Peyer's patch (tissue), 4 donors: ENCODE data around the gene FNBP1. TPM values are rescaled to one million over a fixed set of nuclear protein-coding genes. Genes with fewer than 3 reads are reported as not detected.

Experiments used
- DNase-seq, 3 donors: peaks; one replicate each; pipeline ENCODE4 v3.0.0-alpha.2; 2017 to 2019
- H3K27ac ChIP-seq, 4 donors: fragments of 200-600 bp; sonication (generic); one replicate each; pipeline ENCODE4 v1.5.1; 2016 to 2019
- H3K27me3 ChIP-seq, 2 donors: fragments of 200-600 bp; sonication (generic); one replicate each; pipeline ENCODE4 v1.5.1; 2019
- H3K36me3 ChIP-seq, 3 donors: fragments of 200-600 bp; sonication (generic); one replicate each; pipeline ENCODE4 v1.5.1; 2016 to 2019
- H3K4me1 ChIP-seq, 4 donors: fragments of 200-600 bp; sonication (generic); one replicate each; pipeline ENCODE4 v1.5.1; 2016 to 2019
- H3K4me3 ChIP-seq, 4 donors: fragments of 200-600 bp; sonication (generic); 1 replicate in 3 of 4; 2 replicates in 1 of 4; pipeline ENCODE4 v1.5.1; 2016 to 2019; ENCODE audit warnings: mild to moderate bottlenecking in 1 of 4
- H3K9me3 ChIP-seq, 4 donors: fragments of 200-600 bp; sonication (generic); one replicate each; pipeline ENCODE4 v1.5.1; 2016 to 2019; ENCODE audit warnings: mild to moderate bottlenecking in 1 of 4
- CTCF ChIP-seq, 6 experiments: fragments of 450-650 bp in 4 of 6; fragments of 200-600 bp in 2 of 6; sonication (generic) in 1 of 6; IDR thresholded peaks; one replicate each; pipeline ENCODE4 v1.5.1; 2017 to 2019; ENCODE audit warnings: antibody characterized with exemption in 6 of 6, mild to moderate bottlenecking in 3 of 6, moderate library complexity in 1 of 6
- POLR2A ChIP-seq, 2 donors: fragments of 450-650 bp; IDR thresholded peaks; one replicate each; pipeline ENCODE4 v1.5.1; 2017; ENCODE audit warnings: antibody characterized with exemption in 2 of 2, mild to moderate bottlenecking in 2 of 2, moderate library complexity in 2 of 2
- total RNA-seq, 4 donors: library from RNA; depleted of rRNA; stranded (reverse); fragments of >200 nt; gene quantifications; one replicate each; pipeline ENCODE4 v1.1.0, GENCODE V29; 2016

FNBP1 gene
- total RNA-seq, 4 donors from 2014 or later = 9.8 to 163 (median 22.2) TPM

GRCh38 chr9:129930743-129931142, 112.2 kb downstream of the FNBP1 start:
- H3K27ac ChIP-seq = peak overlapping the region in 2 of 4 donors; percentile 17 to 40
- no peak for DNase-seq
- TF ChIP-seq POLR2A (IDR thresholded peaks at IDR 0.05) (no peak), CTCF (IDR thresholded peaks at IDR 0.05) (no peak)
- H3K4me3 ChIP-seq = no peak overlapping the region
- peaks cover 0 to 21% (median 0%) of the 10 kb centered on the region in 3 donors for H3K36me3 ChIP-seq
- H3K27me3 ChIP-seq = no peaks in the 10 kb centered on the region
- H3K4me1 ChIP-seq = peaks cover 0 to 23% (median 3%) of the 10 kb centered on the region in 4 donors
- no peaks in the 10 kb centered on the region for H3K9me3 ChIP-seq

- Histone ChIP-seq H3K9me3 (no peaks in the 10 kb centered on the region), H3K4me1 (peaks cover 0 to 16% (median 0%) of the 10 kb centered on the region in 4 donors), H3K36me3 (peaks cover 0 to 25% (median 0%) of the 10 kb centered on the region in 3 donors), H3K27ac (no peak overlapping the region), H3K27me3 (no peaks in the 10 kb centered on the region), H3K4me3 (no peak overlapping the region)
- no peak for TF ChIP-seq CTCF (IDR thresholded peaks at IDR 0.05)
- DNase-seq = no peak
Observed at GRCh38 chr9:129929496-129930125, 113.4 kb downstream of the FNBP1 start.

- Histone ChIP-seq H3K27me3 (no peaks in the 10 kb centered on the region), H3K9me3 (no peaks in the 10 kb centered on the region), H3K4me1 (no peaks in the 10 kb centered on the region), H3K4me3 (no peak overlapping the region), H3K36me3 (peaks cover 0 to 31% (median 0%) of the 10 kb centered on the region in 3 donors), H3K27ac (no peak overlapping the region)
- no peak for DNase-seq
- no peak for TF ChIP-seq POLR2A (IDR thresholded peaks at IDR 0.05)
Observed at GRCh38 chr9:129923589-129923988, 119.4 kb downstream of the FNBP1 start.

DNA sequence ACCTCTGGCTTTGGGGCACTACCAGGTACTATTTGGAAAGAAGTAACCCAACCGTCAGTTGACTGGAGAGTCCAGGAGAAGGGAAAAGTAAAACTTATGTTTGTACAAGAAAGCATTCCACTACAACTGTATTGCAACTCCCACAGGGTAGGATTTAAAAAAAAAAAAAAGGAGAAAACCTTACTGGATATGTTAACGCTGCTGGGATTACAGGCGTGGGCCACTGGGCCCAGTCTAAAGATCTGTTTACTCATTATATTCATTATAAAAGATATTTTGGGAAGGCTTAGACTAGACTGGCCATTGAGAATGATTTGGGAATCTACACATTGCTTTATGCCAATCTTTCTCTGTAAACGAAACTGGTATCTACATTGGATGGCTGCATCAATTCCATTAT, 121.1 kb downstream of the FNBP1 start:
- Histone ChIP-seq H3K4me3 (no peak overlapping the region), H3K9me3 (no peaks in the 10 kb centered on the region), H3K27ac (no peak overlapping the region), H3K4me1 (no peaks in the 10 kb centered on the region), H3K36me3 (peaks cover 0 to 26% (median 0%) of the 10 kb centered on the region in 3 donors), H3K27me3 (no peaks in the 10 kb centered on the region)
- DNase-seq = no peak
- no peak for TF ChIP-seq POLR2A (IDR thresholded peaks at IDR 0.05)
- no peak for TF ChIP-seq CTCF (IDR thresholded peaks at IDR 0.05)

GRCh38 chr9:129919841-129920240, 123.1 kb downstream of the FNBP1 start:
- H3K27me3 ChIP-seq = no peaks in the 10 kb centered on the region
- no peak overlapping the region for H3K4me3 ChIP-seq
- no peak for DNase-seq
- TF ChIP-seq POLR2A (IDR thresholded peaks at IDR 0.05) (no peak), CTCF (IDR thresholded peaks at IDR 0.05) (no peak)
- H3K9me3 ChIP-seq = no peaks in the 10 kb centered on the region
- no peaks in the 10 kb centered on the region for H3K4me1 ChIP-seq
- peaks cover 0 to 11% (median 0%) of the 10 kb centered on the region in 3 donors for H3K36me3 ChIP-seq
- H3K27ac ChIP-seq = no peak overlapping the region

DNA sequence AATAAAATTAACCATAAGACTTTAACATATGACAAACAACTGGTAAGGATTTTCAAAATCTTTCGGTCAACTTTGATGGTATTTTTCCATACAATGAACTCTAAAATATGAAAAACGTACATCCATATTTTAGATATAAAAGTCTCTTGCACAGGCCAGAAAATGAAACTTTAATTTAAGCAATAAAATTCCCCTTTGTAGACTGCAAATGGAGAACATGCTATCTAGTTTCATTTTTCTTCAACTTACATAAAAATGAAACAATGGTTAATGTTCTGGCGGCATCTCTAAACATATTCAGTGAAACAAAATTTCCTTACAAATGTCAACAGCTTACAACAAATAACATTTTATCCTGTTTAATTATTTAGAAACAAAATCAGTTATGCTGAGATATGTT, 123.7 kb downstream of the FNBP1 start:
- no peak for TF ChIP-seq CTCF (IDR thresholded peaks at IDR 0.05)
- TF ChIP-seq POLR2A (IDR thresholded peaks at IDR 0.05) = no peak
- Histone ChIP-seq H3K27ac (no peak overlapping the region), H3K27me3 (no peaks in the 10 kb centered on the region), H3K4me1 (no peaks in the 10 kb centered on the region), H3K9me3 (no peaks in the 10 kb centered on the region), H3K4me3 (no peak overlapping the region), H3K36me3 (peaks cover 0 to 6% (median 0%) of the 10 kb centered on the region in 3 donors)
- no peak for DNase-seq
